ENCODE results near the gene C3orf20.

C3orf20 gene

GRCh38 chr3:14793858-14794234 lies 118.9 kb downstream of the C3orf20 start:
- no peaks in the 10 kb centered on the region for H3K4me1 ChIP-seq (ENCODE audit: control insufficient read depth in 1 of 2, insufficient read depth in 1 of 2, low read depth in 1 of 2, low read length in 1 of 2)
- H3K27me3 ChIP-seq, result peaks cover 34% of the 10 kb centered on the region
- no peak for TF ChIP-seq CTCF (IDR thresholded peaks at IDR 0.05)

GRCh38 chr3:14794435-14794834 lies 119.5 kb downstream of the C3orf20 start:
- Histone ChIP-seq H3K4me1 (ENCODE audit: control insufficient read depth in 1 of 2, insufficient read depth in 1 of 2, low read depth in 1 of 2, low read length in 1 of 2) (no peaks in the 10 kb centered on the region), H3K36me3 (no peaks in the 10 kb centered on the region), H3K4me3 (ENCODE audit: low read depth in 1 of 2, low read length in 1 of 2) (no peak overlapping the region), H3K27me3 (peaks cover 34% of the 10 kb centered on the region), H3K27ac (no peak overlapping the region), H3K9me3 (no peaks in the 10 kb centered on the region)
- no peak for TF ChIP-seq CTCF (IDR thresholded peaks at IDR 0.05)

More at GRCh38 chr3:14793858-14794234, 118.9 kb downstream of the C3orf20 start:
- Histone ChIP-seq H3K36me3 (no peaks in the 10 kb centered on the region), H3K9me3 (no peaks in the 10 kb centered on the region), H3K27ac (no peak overlapping the region), H3K4me3 (ENCODE audit: low read depth in 1 of 2, low read length in 1 of 2) (no peak overlapping the region)

- Histone ChIP-seq H3K4me1 (ENCODE audit: control insufficient read depth in 1 of 2, insufficient read depth in 1 of 2, low read depth in 1 of 2, low read length in 1 of 2) (no peaks in the 10 kb centered on the region), H3K27me3 (peaks cover 30% of the 10 kb centered on the region), H3K27ac (no peak overlapping the region), H3K36me3 (no peaks in the 10 kb centered on the region), H3K4me3 (ENCODE audit: low read depth in 1 of 2, low read length in 1 of 2) (no peak overlapping the region), H3K9me3 (no peaks in the 10 kb centered on the region)
- TF ChIP-seq CTCF (IDR thresholded peaks at IDR 0.05), result no peak
Observed at GRCh38 chr3:14795996-14796395, 121.1 kb downstream of the C3orf20 start.

GRCh38 chr3:14796403-14797077 lies 121.6 kb downstream of the C3orf20 start:
- no peak overlapping the region for H3K27ac ChIP-seq
- peaks cover 26% of the 10 kb centered on the region for H3K27me3 ChIP-seq
- H3K36me3 ChIP-seq, result no peaks in the 10 kb centered on the region
- H3K4me3 ChIP-seq (ENCODE audit: low read depth in 1 of 2, low read length in 1 of 2), result no peak overlapping the region
- H3K4me1 ChIP-seq (ENCODE audit: control insufficient read depth in 1 of 2, insufficient read depth in 1 of 2, low read depth in 1 of 2, low read length in 1 of 2), result no peaks in the 10 kb centered on the region
- H3K9me3 ChIP-seq, result no peaks in the 10 kb centered on the region
- no peak for TF ChIP-seq CTCF (IDR thresholded peaks at IDR 0.05)

GRCh38 chr3:14797731-14798130 lies 122.8 kb downstream of the C3orf20 start:
- Histone ChIP-seq H3K27me3 (peaks cover 36% of the 10 kb centered on the region), H3K36me3 (no peaks in the 10 kb centered on the region)
- no peak for TF ChIP-seq CTCF (IDR thresholded peaks at IDR 0.05)

More at GRCh38 chr3:14797731-14798130, 122.8 kb downstream of the C3orf20 start:
- no peak overlapping the region for H3K4me3 ChIP-seq (ENCODE audit: low read depth in 1 of 2, low read length in 1 of 2)
- no peaks in the 10 kb centered on the region for H3K9me3 ChIP-seq
- no peak overlapping the region for H3K27ac ChIP-seq
- H3K4me1 ChIP-seq (ENCODE audit: control insufficient read depth in 1 of 2, insufficient read depth in 1 of 2, low read depth in 1 of 2, low read length in 1 of 2), result no peaks in the 10 kb centered on the region
